EH (cell line): Measurements from ENCODE around the gene PSME3.
A peak's percentile ranks its signal among the peaks of the same experiment; 100 is the strongest.

Experiments
- DNase-seq: peaks from one replicate; pipeline ENCODE4 v3.0.0-alpha.2; 2015; ENCODE audit warnings: low read depth

The PSME3 gene

DNA sequence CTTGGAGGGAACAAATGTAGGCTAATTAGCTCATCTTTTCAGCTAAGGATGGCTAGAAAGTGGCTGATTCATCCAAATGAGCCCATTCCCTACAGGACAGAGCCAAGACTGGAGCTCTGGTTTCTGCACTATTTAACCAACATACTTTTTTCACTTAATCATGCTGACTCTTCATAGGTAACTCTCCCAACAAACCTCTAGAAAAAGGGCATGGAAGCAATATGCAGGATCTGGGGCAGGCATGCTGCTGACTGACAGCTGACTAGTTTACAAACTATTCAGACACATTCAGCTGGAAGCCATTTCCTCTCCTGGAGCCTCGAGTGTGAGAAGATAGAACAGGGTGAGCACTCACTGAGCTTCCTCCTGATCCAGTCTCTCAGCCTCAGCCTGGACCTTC lies 15.3 kb upstream of the PSME3 start:
- peak; percentile 68 for DNase-seq

DNA sequence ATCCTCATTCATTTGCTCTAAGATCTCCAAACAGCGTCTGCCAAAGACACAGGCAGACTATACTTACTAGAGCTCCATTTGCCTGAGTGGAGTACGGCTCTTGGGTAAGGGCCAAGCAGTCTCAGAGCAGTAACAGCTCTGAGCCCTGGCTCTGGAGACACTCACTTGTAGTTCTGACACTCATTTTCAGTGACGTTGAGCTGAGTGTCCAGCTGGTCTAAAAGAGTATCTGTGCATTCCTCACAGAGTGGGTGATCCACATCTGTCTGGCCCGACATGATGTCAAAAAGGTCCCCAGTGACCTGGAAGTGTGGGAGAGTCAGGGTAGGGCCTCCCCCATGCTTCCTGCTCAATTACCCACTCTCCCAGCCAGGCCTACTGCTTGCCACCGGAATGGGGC lies 14.8 kb upstream of the PSME3 start:
- no peak for DNase-seq

DNA sequence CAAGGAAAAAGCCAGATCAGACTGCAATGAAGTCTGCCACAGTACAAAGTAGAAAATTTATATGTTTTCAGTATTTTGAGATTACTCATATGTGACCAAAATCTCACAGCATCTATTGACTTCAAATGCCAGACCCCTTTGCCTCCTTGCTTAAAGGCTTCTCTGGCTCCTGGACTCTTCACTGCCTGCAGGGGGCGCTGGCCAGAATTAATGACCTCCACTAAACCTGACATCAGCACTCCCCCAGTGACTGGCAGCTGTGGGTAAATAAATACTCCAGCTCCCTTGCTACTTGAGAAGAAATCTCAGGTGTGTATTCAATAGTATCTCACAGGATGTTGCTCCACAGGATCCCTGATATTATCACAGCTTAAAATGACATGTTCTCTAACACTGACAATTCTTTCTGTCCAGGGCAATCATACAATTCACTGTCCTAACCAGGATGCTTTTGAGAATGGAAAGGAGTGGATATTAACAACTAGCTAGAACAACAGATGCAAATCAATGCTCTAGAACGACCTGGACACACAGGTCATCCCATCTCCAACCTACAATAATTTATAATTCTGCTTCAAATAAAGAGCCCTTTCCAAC lies 13.2 kb upstream of the PSME3 start:
- peak; percentile 63 for DNase-seq

DNA sequence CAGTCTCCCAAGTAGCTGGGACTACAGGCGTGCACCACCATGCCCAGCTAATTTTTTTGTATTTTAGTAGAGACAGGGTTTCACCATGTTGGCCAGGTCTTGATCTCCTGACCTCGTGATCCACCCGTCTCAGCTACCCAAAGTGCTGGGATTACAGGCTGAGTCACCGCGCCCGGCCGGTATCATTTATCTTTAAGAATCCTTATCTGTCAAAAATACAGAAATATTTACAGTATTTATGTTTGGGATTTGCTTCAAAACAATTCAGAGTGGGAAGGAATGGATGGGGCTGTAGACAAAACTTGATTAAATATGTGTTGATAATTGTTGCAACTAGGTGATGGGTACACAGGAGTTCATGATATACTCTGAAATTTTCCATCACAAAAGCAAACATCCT lies 12.0 kb upstream of the PSME3 start:
- DNase-seq, result no peak

DNA sequence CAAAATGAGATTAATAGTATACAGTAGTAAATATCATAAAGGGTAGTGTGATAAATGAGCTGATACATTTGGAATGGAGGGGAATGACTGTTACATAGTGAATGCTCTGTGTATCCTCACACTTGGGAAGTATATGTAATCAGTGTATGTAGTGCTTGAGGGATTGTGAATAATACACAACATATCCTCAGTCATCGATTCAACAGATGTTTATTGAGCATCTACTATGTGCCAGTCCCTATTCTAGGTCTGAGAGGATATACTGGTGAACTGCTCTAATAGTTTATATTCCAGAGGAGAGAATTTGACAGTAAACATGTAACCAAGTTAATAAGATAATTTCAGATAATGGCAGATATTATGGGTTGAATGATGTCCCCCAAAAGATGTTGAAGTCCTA lies 5.7 kb upstream of the PSME3 start:
- DNase-seq, result no peak

DNA sequence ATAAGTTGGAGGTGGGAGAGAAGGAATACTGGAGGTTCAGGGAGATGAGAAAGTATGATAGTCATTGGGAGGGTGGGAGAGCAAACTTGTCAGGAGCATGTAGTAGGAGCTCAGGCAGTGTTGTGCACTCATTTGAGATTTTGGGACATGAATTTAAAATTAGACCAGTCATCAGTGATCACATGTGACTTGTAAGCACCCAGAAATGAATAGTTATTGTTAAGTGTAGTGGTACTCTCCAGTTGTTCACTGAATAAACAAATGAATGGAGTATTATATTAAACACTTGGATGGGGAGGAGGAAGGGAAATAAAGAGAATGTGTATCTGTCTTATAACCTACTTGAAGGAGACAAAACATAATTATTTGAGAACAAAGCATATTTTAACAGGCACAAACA lies 2.2 kb upstream of the PSME3 start:
- no peak for DNase-seq

DNA sequence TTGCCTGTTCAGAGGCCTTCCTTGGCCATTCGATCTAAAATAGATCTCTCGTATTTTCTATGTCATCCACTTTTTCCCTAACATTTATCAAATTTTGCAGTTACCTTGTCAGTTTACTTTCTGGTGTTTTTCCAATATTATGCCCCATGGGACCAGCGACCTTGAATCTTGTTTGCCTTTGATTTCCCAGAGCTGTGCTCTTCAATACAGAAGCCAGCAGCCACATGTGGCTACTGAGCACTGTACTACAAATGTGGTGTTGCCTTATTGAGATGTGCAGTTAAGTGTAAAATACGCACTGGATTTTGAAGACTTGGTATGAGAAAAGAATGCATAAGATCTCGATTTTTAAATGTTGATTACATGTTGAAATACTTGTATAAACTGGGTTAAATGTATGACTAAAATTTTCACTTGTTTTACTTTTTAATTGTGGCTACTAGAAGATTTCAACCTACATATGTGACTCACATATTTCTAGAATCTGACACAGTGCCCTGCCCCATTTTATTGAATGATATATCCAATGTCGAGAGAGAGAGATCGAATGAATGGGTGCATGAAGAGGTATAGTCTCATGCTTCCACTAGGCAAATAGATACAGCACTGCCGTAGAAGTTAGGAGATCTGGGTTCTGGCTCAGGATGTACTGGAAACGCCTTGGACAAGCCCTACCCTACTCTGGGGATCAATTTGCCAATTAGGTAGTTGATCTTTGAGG lies 824 bp upstream of the PSME3 start:
- no peak for DNase-seq

DNA sequence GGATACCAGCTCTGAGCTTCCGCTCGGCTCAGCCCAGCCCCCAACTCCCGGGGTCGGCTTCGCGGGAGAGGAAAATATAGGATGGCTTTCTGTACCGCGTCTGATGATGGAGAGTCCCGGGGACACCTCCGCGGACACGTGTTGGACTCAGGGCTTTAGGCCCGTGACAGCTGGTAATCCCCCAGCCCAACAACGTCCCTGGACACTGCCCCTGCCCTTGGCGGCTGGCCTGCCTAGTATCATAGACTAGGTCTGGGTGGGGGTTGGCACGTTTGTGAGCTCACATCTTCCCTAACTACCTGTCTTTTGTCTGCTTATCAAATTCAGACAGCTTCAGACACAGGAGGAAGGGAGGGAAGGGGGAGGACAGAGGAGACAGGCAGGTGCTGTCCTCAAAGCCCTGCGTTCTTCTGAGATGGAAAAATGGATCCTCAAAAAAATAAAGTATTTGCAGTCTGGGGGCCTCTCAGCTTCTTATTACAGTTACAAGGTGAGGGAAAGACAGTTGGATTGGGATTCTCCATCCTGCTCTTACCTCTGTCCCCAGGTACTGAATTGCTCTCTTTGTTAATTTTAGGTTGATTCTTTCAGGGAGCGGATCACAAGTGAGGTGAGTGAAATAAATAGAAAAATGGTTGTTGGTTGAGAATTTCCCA lies 698 bp downstream of the PSME3 start:
- DNase-seq, result no peak

DNA sequence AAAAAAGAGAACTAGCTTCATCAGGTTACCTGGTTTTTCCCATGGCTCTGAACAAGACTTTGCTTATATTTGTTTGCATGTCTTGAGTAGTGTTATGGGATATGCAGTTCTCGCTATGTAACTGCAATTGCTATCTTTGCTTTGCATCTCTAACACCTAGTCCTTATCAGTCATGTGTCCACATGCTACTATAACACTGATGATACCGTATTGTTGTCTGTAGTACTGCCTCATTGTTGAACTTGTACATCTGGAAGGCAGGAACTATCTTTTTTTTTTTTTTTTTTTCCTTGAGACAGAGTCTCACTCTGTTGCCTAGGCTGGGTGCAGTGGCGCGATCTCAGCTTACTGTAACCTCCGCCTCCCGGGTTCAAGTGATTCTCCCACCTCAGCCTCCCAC lies 2.5 kb downstream of the PSME3 start:
- DNase-seq, result no peak

DNA sequence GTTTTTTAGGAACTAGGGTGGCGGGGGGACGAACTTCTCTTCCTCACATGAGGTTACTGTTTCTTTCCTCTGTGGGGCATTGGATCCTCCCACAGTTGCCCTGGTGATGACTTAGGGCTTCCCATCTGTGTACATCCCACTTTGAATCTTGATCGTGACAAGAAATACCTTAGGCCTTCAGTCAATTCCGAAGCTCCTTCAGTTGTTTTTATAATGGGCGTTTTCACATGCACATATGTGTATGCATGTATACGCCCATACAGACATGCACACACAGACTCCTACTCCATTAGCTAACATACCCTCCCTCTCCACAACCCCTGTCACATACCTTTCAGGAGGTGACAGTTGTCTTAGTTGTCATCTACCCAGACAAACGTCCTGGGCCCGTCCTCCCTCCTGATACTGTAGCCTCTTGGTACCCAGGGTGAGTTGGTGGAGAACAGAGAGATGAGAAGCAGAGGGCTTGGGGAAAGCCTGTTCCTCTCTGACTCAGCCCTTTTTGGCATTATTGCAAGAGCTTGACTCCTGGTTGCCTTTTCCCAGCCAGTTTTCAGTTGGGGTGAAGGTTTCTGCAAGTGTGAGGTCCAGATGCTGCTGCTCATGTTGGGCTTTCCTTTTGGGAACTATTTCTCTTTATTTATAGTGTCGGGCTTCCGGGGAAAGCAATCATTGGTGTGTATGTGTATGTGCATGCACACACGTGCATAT lies 8.9 kb downstream of the PSME3 start:
- DNase-seq, result no peak

DNA sequence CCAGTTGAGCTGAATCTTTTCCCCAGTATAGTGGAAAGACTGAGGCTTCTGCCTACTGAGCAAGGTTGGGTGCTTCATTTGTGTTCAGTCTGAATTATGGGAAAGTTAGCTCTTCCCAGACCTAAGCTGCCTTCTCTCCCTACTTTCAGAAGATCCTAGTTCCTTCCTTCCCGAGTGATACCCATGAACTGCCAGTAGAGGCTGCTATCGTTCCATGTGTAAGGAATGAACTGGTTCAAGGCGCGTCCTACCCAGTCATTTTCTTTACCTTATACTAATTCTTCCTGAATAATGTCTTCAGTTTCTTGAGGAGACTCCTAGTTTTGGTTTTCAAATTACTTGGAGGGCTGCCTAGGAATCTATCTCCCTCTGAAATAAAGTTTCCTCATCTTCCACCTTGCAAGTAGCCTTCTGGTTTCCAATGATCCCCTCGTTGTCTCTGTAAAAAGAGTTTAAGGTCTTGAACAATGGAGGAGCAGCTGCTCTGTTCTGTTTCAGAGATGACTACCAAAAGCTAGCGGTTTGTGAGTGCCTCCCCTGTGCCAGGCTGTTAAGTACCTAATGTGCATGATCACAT lies 10.2 kb downstream of the PSME3 start:
- DNase-seq, result peak; percentile 72

DNA sequence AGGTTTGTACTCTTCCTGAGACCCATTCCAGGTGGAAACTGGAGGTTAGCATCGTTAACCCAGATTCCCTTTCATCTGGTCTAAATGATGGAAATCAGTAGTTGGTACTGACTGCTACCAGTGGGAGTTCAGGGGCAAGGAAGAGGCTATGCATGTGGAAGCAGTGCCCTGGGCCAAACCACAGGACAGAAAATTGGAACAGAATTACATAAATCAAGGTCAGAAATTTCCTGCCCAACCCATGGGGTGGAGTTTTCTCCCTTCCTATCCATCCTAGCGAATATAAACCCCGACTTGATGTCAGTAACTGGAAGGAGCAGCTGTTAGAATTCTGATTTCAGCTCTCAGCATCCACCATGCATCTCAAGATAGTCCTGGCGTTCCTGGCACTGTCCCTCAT lies 11.1 kb downstream of the PSME3 start, which contains the start of gene AOC2:
TSS of gene AOC2 (plus strand) at position 310 of the 400 bp plus-strand sequence. CDS start at position 357, 47 bp downstream.
- no peak for DNase-seq

DNA sequence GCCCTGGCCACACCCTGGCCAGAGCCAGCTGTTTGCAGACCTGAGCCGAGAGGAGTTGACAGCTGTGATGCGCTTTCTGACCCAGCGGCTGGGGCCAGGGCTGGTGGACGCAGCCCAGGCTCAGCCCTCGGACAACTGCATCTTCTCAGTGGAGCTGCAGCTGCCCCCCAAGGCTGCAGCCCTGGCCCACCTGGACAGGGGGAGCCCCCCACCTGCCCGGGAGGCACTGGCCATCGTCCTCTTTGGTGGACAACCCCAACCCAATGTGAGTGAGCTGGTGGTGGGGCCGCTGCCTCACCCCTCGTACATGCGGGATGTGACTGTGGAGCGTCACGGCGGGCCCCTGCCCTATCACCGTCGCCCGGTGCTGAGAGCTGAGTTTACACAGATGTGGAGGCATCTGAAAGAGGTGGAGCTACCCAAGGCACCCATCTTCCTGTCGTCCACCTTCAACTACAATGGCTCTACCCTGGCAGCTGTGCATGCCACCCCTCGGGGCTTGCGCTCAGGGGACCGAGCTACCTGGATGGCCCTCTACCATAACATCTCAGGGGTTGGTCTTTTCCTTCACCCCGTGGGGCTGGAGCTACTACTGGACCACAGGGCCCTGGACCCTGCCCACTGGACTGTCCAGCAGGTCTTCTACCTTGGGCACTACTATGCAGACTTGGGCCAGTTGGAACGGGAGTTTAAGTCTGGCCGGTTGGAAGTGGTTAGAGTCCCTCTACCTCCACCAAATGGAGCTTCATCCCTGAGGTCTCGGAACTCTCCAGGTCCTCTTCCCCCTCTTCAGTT lies 11.8 kb downstream of the PSME3 start:
- no peak for DNase-seq

DNA sequence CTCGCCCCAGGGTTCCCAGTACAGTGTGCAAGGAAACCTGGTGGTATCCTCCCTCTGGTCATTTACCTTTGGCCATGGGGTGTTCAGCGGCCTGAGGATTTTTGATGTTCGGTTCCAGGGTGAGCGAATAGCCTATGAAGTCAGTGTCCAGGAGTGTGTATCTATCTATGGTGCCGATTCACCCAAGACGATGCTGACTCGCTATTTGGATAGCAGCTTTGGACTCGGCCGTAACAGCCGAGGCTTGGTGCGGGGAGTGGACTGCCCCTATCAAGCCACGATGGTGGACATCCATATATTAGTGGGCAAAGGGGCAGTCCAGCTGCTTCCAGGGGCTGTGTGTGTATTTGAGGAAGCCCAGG lies 12.3 kb downstream of the PSME3 start:
- no peak for DNase-seq

DNA sequence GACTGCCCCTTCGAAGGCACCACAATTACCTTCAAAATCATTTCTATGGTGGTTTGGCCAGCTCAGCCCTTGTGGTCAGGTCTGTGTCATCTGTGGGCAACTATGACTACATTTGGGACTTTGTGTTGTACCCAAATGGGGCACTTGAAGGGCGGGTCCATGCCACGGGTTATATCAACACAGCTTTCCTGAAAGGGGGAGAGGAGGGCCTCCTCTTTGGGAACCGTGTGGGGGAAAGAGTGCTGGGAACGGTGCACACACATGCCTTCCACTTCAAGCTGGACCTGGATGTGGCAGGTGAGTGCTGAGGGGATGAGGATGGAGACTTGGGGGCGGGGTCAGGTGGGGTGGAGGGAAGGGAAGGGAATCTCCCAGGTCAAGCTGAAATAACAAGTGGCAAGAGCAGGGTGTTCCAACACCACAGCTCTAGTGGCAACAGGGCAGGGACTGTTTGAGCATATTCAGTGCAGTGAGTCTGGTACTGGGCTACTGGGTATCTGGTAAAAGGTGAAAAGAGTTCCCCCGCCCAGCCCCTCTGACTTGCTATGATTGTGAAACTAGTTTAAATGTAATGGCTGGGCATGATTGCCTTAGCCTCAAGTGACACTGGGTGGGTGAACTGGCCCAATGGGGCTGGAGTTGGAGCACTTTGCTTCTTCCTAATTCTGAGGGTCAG lies 12.9 kb downstream of the PSME3 start:
- no peak for DNase-seq

DNA sequence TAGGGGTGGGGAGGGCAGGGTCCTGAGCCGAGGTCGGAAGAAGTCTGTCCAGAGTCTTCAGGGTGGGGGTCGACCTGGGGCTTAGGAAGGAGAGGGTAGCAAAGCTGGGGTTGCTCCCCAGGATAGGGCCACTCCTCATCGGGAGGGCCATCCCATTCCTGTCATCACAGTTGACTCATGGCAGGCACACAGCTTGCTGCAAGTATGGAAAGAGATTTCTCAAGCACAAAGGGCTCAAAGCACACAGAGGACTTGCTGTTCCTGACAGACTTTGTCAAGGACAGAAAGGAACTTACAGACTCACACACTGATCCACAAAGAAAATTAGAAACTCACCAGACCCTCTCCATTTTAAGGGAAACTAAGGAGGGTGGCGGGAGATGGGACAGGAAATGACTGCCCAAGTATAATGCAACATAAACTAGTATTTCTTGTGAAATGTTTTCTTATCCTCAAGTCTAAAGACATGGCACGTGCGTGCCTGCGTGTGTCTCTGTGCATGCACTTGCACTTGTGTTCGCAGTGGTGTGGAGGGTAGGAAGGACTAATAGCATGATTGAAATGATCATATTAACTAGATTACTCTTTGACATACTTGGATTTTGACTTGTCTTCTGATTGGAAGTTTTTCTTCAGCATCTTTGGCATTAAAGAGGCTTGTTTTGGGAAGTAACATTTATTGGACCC lies 13.5 kb downstream of the PSME3 start:
- peak; percentile 30 for DNase-seq

DNA sequence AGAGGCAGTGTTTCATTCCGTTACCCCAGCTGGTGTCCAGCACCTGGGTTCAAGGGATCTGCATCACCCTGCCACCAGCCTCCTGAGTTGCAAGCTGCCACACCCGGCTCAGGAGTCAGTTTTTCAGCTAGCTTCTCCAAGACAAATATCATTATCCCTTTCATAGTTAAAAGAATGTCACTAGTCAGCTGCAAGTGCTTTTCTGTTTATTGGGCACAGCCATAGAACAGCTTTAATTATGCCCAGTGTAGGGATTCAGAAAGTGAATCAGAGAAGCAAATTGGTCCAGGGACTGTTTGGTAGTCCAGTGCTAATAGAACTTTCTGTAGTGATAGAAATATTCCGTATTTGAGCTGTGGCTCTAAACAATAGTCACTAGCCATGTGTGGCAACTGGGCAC lies 14.9 kb downstream of the PSME3 start:
- no peak for DNase-seq

DNA sequence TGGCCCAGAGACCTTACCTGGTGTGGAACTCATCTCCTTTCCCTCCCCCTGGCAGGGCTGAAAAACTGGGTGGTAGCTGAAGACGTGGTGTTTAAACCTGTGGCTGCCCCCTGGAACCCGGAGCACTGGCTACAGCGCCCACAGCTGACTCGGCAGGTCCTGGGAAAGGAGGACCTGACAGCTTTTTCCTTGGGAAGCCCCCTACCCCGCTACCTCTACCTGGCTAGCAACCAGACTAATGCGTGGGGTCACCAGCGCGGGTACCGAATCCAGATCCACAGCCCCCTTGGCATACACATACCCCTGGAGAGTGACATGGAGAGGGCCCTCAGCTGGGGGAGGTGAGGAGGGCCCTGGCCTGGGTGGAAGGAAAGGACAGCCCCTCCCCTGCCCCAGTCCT lies 15.8 kb downstream of the PSME3 start:
- no peak for DNase-seq

DNA sequence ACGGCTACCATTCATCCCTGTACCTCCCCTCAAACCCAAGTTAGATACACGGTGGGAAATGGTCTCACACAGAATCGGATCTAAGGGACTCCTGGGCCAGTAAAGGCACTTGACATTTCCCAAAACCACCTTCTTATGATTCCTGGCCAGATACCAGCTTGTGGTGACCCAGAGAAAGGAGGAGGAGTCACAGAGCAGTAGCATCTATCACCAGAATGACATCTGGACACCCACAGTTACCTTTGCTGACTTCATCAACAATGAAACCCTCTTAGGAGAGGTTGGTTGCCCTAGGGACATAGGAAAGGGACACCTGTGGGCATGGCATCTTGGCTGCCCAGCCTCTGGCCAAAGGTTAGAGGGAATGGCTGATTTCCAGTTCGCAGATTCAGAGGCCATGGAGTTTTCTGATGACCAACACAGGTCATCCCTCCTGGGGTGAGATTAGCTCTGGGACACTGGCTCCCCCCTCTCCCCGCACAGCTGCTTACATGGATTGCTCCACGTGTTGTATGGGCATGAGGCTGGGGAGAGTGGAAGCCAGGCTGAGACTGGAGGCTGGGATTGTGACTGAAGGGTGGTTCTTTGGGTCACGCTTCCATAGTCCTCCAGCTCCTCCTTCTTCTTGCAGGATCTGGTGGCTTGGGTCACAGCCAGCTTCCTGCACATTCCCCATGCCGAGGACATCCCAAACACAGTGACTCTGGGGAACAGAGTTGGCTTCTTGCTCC lies 16.4 kb downstream of the PSME3 start:
- peak; percentile 30 for DNase-seq

DNA sequence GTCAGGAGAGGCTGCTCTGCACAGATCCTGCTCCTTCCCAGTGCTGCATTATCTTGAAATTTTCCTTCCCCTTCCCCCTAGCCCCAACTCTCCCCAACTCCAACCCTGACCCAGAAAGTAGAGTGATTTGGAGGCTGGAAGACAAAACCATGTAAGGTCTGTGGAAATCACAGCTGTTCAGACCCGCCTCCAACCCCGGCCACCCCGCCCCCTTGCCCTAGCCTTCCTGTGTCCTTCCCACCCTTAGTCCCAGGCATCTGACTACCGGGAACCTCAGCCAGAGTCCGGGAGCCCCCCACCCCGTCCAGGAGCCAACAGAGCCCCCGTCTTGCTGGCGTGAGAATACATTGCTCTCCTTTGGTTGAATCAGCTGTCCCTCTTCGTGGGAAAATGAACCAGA lies 17.8 kb downstream of the PSME3 start, which contains the start of gene AOC3:
TSS of gene AOC3 (plus strand) at position 246 of the 400 bp plus-strand sequence. CDS start at position 391, 145 bp downstream.
- no peak for DNase-seq
